Natural killer cell (primary cell): ENCODE results near the gene AGPAT4. TPM values are rescaled to one million over a fixed set of nuclear protein-coding genes. Genes with fewer than 3 reads are reported as not detected.

Experiments used
- ATAC-seq, 3 donors: fragments of 150-1000 bp in 2 of 3; fragments of 200-7000 bp in 1 of 3; cut with Tn5 transposase; 1 replicate in 1 of 3; 2 replicates in 2 of 3; pipeline ENCODE4 v1.10.0; 2021; ENCODE audit warnings: mild to moderate bottlenecking in 2 of 3, moderate library complexity in 2 of 3
- DNase-seq, 2 donors: peaks; one replicate each; pipeline versions ENCODE4 v3.0.0 to v3.0.0-alpha.2; 2013 to 2021; ENCODE audit warnings: mixed read lengths in 1 of 2
- H3K27ac ChIP-seq: one replicate; pipeline ENCODE4 v1.5.1; 2013; ENCODE audit warnings: mild to moderate bottlenecking, low read length
- H3K27me3 ChIP-seq: one replicate; pipeline ENCODE4 v1.6.1; 2013; ENCODE audit warnings: low read length; ENCODE audit not compliant: control insufficient read depth, insufficient read depth
- H3K36me3 ChIP-seq: one replicate; pipeline ENCODE4 v1.6.1; 2013; ENCODE audit warnings: low read length; ENCODE audit not compliant: control insufficient read depth, insufficient read depth
- H3K4me1 ChIP-seq: one replicate; pipeline ENCODE4 v1.6.1; 2013; ENCODE audit warnings: low read length; ENCODE audit not compliant: control insufficient read depth, insufficient read depth
- H3K4me3 ChIP-seq: one replicate; pipeline ENCODE4 v1.5.1; 2013; ENCODE audit warnings: low read length
- H3K9me3 ChIP-seq: one replicate; pipeline ENCODE4 v1.6.1; 2013; ENCODE audit warnings: low read length; ENCODE audit not compliant: control insufficient read depth, insufficient read depth
- H3K27ac Mint-ChIP-seq, 2 donors: one replicate each; pipeline ENCODE4 v1.8.0; 2022; ENCODE audit warnings: mild to moderate bottlenecking in 2 of 2, mixed read lengths in 2 of 2, moderate library complexity in 1 of 2
- H3K27me3 Mint-ChIP-seq, 2 donors: one replicate each; pipeline ENCODE4 v1.8.0; 2022; ENCODE audit warnings: low read depth in 2 of 2, mixed read lengths in 2 of 2
- H3K36me3 Mint-ChIP-seq: one replicate; pipeline ENCODE4 v1.8.0; 2022; ENCODE audit warnings: mixed read lengths
- H3K4me1 Mint-ChIP-seq, 2 donors: one replicate each; pipeline ENCODE4 v1.8.0; 2022; ENCODE audit warnings: mixed read lengths in 2 of 2
- H3K4me3 Mint-ChIP-seq: one replicate; pipeline ENCODE4 v1.8.0; 2022; ENCODE audit warnings: mild to moderate bottlenecking, moderate library complexity, mixed read lengths
- H3K9me3 Mint-ChIP-seq, 2 donors: one replicate each; pipeline ENCODE4 v1.8.0; 2022; ENCODE audit warnings: mixed read lengths in 2 of 2
- CTCF ChIP-seq: fragments of 200-600 bp; IDR thresholded peaks from one replicate; pipeline ENCODE4 v1.8.0; 2022; ENCODE audit warnings: antibody characterized with exemption
- WGBS: methylation state at CpG from one replicate; pipeline ENCODE4 v1.1.7; 2013; ENCODE audit warnings: missing lambda C conversion rate; ENCODE audit not compliant: insufficient coverage; 5-methylcytosine and 5-hydroxymethylcytosine counted together
- intact Hi-C: fragments of 100-400 bp; cut with micrococcal nuclease; formaldehyde crosslinking; loops from one replicate; pipeline ENCODE4 v1.14.2; 2022
- total RNA-seq, 4 donors: library from RNA; stranded (reverse); fragments of 120-200 nt in 1 of 4; gene quantifications; one replicate each; pipeline versions ENCODE4 v1.2.3 to v1.2.4, GENCODE V29; 2013 to 2022

The AGPAT4 gene
- total RNA-seq, 3 donors from 2014 or later (not counting 1 experiment from before 2014, with no cell fraction given) = 24.5 to 38.1 (median 25.8) TPM

GRCh38 chr6:161216616-161217205, 57.1 kb downstream of the AGPAT4 start:
- H3K9me3 Mint-ChIP-seq = no peaks in the 10 kb centered on the region
- H3K27me3 Mint-ChIP-seq = no peaks in the 10 kb centered on the region
- no peaks in the 10 kb centered on the region for H3K4me1 ChIP-seq
- DNase-seq (no peak), ATAC-seq (no peak)
- H3K36me3 Mint-ChIP-seq = peaks cover 4% of the 10 kb centered on the region
- 97% methylated on average over 20 of the region's 20 CpGs for WGBS
- intact Hi-C loops = no loop called here
- peak overlapping the region in 1 of 2 donors; percentile 22 for H3K27ac Mint-ChIP-seq
- peaks cover 3 to 28% of the 10 kb centered on the region in 2 donors for H3K4me1 Mint-ChIP-seq
- H3K4me3 ChIP-seq = no peak overlapping the region
- peaks cover 3% of the 10 kb centered on the region for H3K36me3 ChIP-seq
- no peak for TF ChIP-seq CTCF
- no peaks in the 10 kb centered on the region for H3K27me3 ChIP-seq
- H3K9me3 ChIP-seq = no peaks in the 10 kb centered on the region
- H3K27ac ChIP-seq = no peak overlapping the region
- peak overlapping the region; percentile 47 for H3K4me3 Mint-ChIP-seq

- Mint-ChIP-seq H3K36me3 (no peaks in the 10 kb centered on the region), H3K27me3 (no peaks in the 10 kb centered on the region), H3K4me1 (peaks cover 0 to 26% of the 10 kb centered on the region in 2 donors), H3K27ac (peak overlapping the region in 1 of 2 donors; percentile 22), H3K9me3 (peaks cover 0 to 3% of the 10 kb centered on the region in 2 donors), H3K4me3 (peak overlapping the region; percentile 47)
- intact Hi-C loops = no loop called here
- no peak overlapping the region for H3K4me3 ChIP-seq
- H3K36me3 ChIP-seq = peaks cover 3% of the 10 kb centered on the region
- no peaks in the 10 kb centered on the region for H3K9me3 ChIP-seq
- ATAC-seq (no peak), DNase-seq (no peak)
- WGBS = 97% methylated on average over 13 of the region's 13 CpGs
- TF ChIP-seq CTCF = no peak
- H3K27ac ChIP-seq = no peak overlapping the region
- H3K4me1 ChIP-seq = no peaks in the 10 kb centered on the region
- no peaks in the 10 kb centered on the region for H3K27me3 ChIP-seq
These were observed 57.8 kb downstream of the AGPAT4 start for GRCh38 chr6:161215876-161216615.

- Histone ChIP-seq H3K4me3 (no peak overlapping the region), H3K36me3 (peaks cover 3% of the 10 kb centered on the region), H3K9me3 (no peaks in the 10 kb centered on the region), H3K4me1 (no peaks in the 10 kb centered on the region), H3K27ac (no peak overlapping the region), H3K27me3 (no peaks in the 10 kb centered on the region)
- 97% methylated on average over 4 of the region's 4 CpGs for WGBS
- Mint-ChIP-seq H3K27ac (no peak overlapping the region), H3K27me3 (no peaks in the 10 kb centered on the region), H3K36me3 (no peaks in the 10 kb centered on the region), H3K4me1 (peaks cover 0 to 26% of the 10 kb centered on the region in 2 donors), H3K9me3 (peaks cover 0 to 3% of the 10 kb centered on the region in 2 donors), H3K4me3 (no peak overlapping the region)
- DNase-seq = no peak
- intact Hi-C loops = no loop called here
- no peak for ATAC-seq
- TF ChIP-seq CTCF = no peak
These were observed 58.7 kb downstream of the AGPAT4 start for GRCh38 chr6:161215193-161215592.
